ENCODE data around the gene ARSG. TPM values are rescaled to one million over a fixed set of nuclear protein-coding genes. Genes with fewer than 3 reads are reported as not detected.

ARSG gene
- total and polyA plus RNA-seq, 2 of the 13 experiments (the other 11 are each of a cell fraction or from before 2014, with no cell fraction given) = 3.7 to 15.2 TPM

- TF ChIP-seq ZNF317 (CRISPR knock-in tag; IDR thresholded peaks at IDR 0.05) (no peak), SRF (IDR thresholded peaks at IDR 0.05; ENCODE audit: low read depth, low read length) (no peak), TFE3 (CRISPR knock-in tag; IDR thresholded peaks at IDR 0.05) (peak; percentile 43; the same call in 1 of the 2 replicates), KLF16 (CRISPR knock-in tag; IDR thresholded peaks at IDR 0.05) (0 out of 4 replicates have a peak, but pooled peaks of 1 of the 2 experiments have one; percentile 12), KAT7 (CRISPR knock-in tag; IDR thresholded peaks at IDR 0.05; ENCODE audit: borderline replicate concordance) (no peak), ZNF44 (CRISPR knock-in tag; IDR thresholded peaks at IDR 0.05) (no peak), ZNF670 (CRISPR knock-in tag; IDR thresholded peaks at IDR 0.05; ENCODE audit: borderline replicate concordance) (no peak), ZNF205 (CRISPR knock-in tag; IDR thresholded peaks at IDR 0.05) (no peak), DMTF1 (CRISPR knock-in tag; IDR thresholded peaks at IDR 0.05) (no peak), ZBTB14 (CRISPR knock-in tag; IDR thresholded peaks at IDR 0.05) (no peak), TERF1 (CRISPR knock-in tag; IDR thresholded peaks at IDR 0.05) (no peak), ZMAT5 (CRISPR knock-in tag; IDR thresholded peaks at IDR 0.05; ENCODE audit: borderline replicate concordance, low read depth) (no peak), DPF2 (CRISPR knock-in tag; IDR thresholded peaks at IDR 0.05; ENCODE audit: borderline replicate concordance, low read depth) (no peak), SETDB1 (CRISPR knock-in tag; IDR thresholded peaks at IDR 0.05; ENCODE audit: borderline replicate concordance) (no peak), ZNF644 (CRISPR knock-in tag; IDR thresholded peaks at IDR 0.05; ENCODE audit: low read depth) (0 out of 2 replicates have a peak, but pooled peaks have one; percentile 45), CC2D1A (CRISPR knock-in tag; IDR thresholded peaks at IDR 0.05) (no peak), ETV5 (CRISPR knock-in tag; IDR thresholded peaks at IDR 0.05; ENCODE audit: borderline replicate concordance) (peak; percentile 16; the same call in 1 of the 2 replicates), ZBTB25 (CRISPR knock-in tag; IDR thresholded peaks at IDR 0.05) (no peak), ZNF468 (CRISPR knock-in tag; IDR thresholded peaks at IDR 0.05) (no peak), SMC3 (IDR thresholded peaks at IDR 0.05; ENCODE audit: low read length) (no peak), ZNF18 (CRISPR knock-in tag; IDR thresholded peaks at IDR 0.05; ENCODE audit: insufficient replicate concordance) (no peak)
These were observed 57.9 kb downstream of the ARSG start (continued) for GRCh38 chr17:68349157-68349556.
